ENCODE measurements around the gene STX11.

- peak; percentile 34 for TF ChIP-seq CTCF (IDR thresholded peaks at IDR 0.05; ENCODE audit: low read depth, low read length)
- TF ChIP-seq EZH2phosphoT487 (IDR thresholded peaks at IDR 0.05; ENCODE audit: low read depth), result no peak
Measured at GRCh38 chr6:144215932-144216667, 65.8 kb downstream of the STX11 start.

All from OCI-LY3 (cell line).